ENCODE data around the gene APBB2. TPM values are rescaled to one million over a fixed set of nuclear protein-coding genes. Genes with fewer than 3 reads are reported as not detected.

APBB2 gene
- polyA plus RNA-seq, 3 donors, result 0.15 to 0.33 TPM; not detected in 1

GRCh38 chr4:40890199-40890598 lies 324.1 kb downstream of the APBB2 start:
- H3K36me3 Mint-ChIP-seq, result peaks cover 0 to 6% of the 10 kb centered on the region in 2 donors
- Histone ChIP-seq H3K4me3 (replicated peaks in 1 of 3; ENCODE audit: low read depth in 2 of 3, low read length in 3 of 3) (no peak overlapping the region), H3K36me3 (replicated peaks in 1 of 2; ENCODE audit: control insufficient read depth in 1 of 2, insufficient read depth in 2 of 2, low read length in 2 of 2) (no peaks in the 10 kb centered on the region), H3K9ac (ENCODE audit: insufficient read depth, low read length, poor library complexity, severe bottlenecking) (no peak overlapping the region), H3K4me1 (ENCODE audit: control insufficient read depth in 1 of 2, insufficient read depth in 2 of 2, low read length in 2 of 2) (no peaks in the 10 kb centered on the region), H3K27me3 (ENCODE audit: control insufficient read depth in 2 of 2, insufficient read depth in 2 of 2, low read length in 2 of 2) (no peaks in the 10 kb centered on the region), H4K20me1 (ENCODE audit: insufficient read depth, low read length) (no peaks in the 10 kb centered on the region), H3K27ac (ENCODE audit: low read depth in 1 of 2, low read length in 2 of 2) (no peak overlapping the region), H3K4me2 (replicated peaks; ENCODE audit: extremely low read depth, low read length, poor library complexity, severe bottlenecking) (no peak overlapping the region), H2AFZ (ENCODE audit: insufficient read depth, low read depth, low read length, poor library complexity, severe bottlenecking) (no peak overlapping the region), H3K9me3 (replicated peaks in 1 of 2; ENCODE audit: control insufficient read depth in 1 of 2, insufficient read depth in 1 of 2, low read length in 2 of 2) (no peaks in the 10 kb centered on the region), H3K79me2 (ENCODE audit: insufficient read depth, low read length) (no peaks in the 10 kb centered on the region)
- intact Hi-C loops (cut with micrococcal nuclease), result no loop called here
- H3K4me3 Mint-ChIP-seq, result no peak overlapping the region
- 95% methylated on average over 18 of the region's 18 CpGs for WGBS (ENCODE audit: insufficient coverage)
- H3K9me3 Mint-ChIP-seq, result peaks cover 0 to 8% (median 0%) of the 10 kb centered on the region in 7 donors
- no peak for DNase-seq
- no peak overlapping the region for H3K27ac Mint-ChIP-seq
- TF ChIP-seq, protein P1, sequence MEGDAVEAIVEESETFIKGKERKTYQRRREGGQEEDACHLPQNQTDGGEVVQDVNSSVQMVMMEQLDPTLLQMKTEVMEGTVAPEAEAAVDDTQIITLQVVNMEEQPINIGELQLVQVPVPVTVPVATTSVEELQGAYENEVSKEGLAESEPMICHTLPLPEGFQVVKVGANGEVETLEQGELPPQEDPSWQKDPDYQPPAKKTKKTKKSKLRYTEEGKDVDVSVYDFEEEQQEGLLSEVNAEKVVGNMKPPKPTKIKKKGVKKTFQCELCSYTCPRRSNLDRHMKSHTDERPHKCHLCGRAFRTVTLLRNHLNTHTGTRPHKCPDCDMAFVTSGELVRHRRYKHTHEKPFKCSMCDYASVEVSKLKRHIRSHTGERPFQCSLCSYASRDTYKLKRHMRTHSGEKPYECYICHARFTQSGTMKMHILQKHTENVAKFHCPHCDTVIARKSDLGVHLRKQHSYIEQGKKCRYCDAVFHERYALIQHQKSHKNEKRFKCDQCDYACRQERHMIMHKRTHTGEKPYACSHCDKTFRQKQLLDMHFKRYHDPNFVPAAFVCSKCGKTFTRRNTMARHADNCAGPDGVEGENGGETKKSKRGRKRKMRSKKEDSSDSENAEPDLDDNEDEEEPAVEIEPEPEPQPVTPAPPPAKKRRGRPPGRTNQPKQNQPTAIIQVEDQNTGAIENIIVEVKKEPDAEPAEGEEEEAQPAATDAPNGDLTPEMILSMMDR (IDR thresholded peaks at IDR 0.05), result no peak
- H3K4me1 Mint-ChIP-seq, result peaks cover 11% of the 10 kb centered on the region
- peaks cover 0 to 6% (median 1%) of the 10 kb centered on the region in 3 donors for H3K27me3 Mint-ChIP-seq (ENCODE audit: low read depth in 3 of 3)

- WGBS (ENCODE audit: insufficient coverage), result 100% methylated on average over 4 of the region's 5 CpGs
- no peaks in the 10 kb centered on the region for H4K20me1 ChIP-seq (ENCODE audit: insufficient read depth, low read length)
- H3K9ac ChIP-seq (ENCODE audit: insufficient read depth, low read length, poor library complexity, severe bottlenecking), result no peak overlapping the region
- H3K27me3 Mint-ChIP-seq (ENCODE audit: low read depth in 3 of 3), result peaks cover 0 to 6% (median under 1%) of the 10 kb centered on the region in 3 donors
- peaks cover 11% of the 10 kb centered on the region for H3K4me1 Mint-ChIP-seq
- TF ChIP-seq, protein P1 (IDR thresholded peaks at IDR 0.05), result no peak
- H3K4me2 ChIP-seq (replicated peaks; ENCODE audit: extremely low read depth, low read length, poor library complexity, severe bottlenecking), result no peak overlapping the region
- H3K27ac Mint-ChIP-seq, result peak overlapping the region in 1 of 7 donors; percentile 21
- intact Hi-C loops (cut with micrococcal nuclease), result no loop called here
- H3K4me3 Mint-ChIP-seq, result no peak overlapping the region
- no peaks in the 10 kb centered on the region for H3K27me3 ChIP-seq (ENCODE audit: control insufficient read depth in 2 of 2, insufficient read depth in 2 of 2, low read length in 2 of 2)
- H3K4me3 ChIP-seq (replicated peaks in 1 of 3; ENCODE audit: low read depth in 2 of 3, low read length in 3 of 3), result no peak overlapping the region
- H3K36me3 ChIP-seq (replicated peaks in 1 of 2; ENCODE audit: control insufficient read depth in 1 of 2, insufficient read depth in 2 of 2, low read length in 2 of 2), result no peaks in the 10 kb centered on the region
- H3K4me1 ChIP-seq (ENCODE audit: control insufficient read depth in 1 of 2, insufficient read depth in 2 of 2, low read length in 2 of 2), result no peaks in the 10 kb centered on the region
- no peaks in the 10 kb centered on the region for H3K9me3 ChIP-seq (replicated peaks in 1 of 2; ENCODE audit: control insufficient read depth in 1 of 2, insufficient read depth in 1 of 2, low read length in 2 of 2)
- no peak overlapping the region for H2AFZ ChIP-seq (ENCODE audit: insufficient read depth, low read depth, low read length, poor library complexity, severe bottlenecking)
- no peak for DNase-seq
- H3K79me2 ChIP-seq (ENCODE audit: insufficient read depth, low read length), result no peaks in the 10 kb centered on the region
- H3K27ac ChIP-seq (ENCODE audit: low read depth in 1 of 2, low read length in 2 of 2), result no peak overlapping the region
- peaks cover 0 to 6% of the 10 kb centered on the region in 2 donors for H3K36me3 Mint-ChIP-seq
- peaks cover 0 to 8% (median 0%) of the 10 kb centered on the region in 7 donors for H3K9me3 Mint-ChIP-seq
These were observed 325.4 kb downstream of the APBB2 start for GRCh38 chr4:40888933-40889332.
